ENCODE data around the gene ABI3BP.

The ABI3BP gene

GRCh38 chr3:100856821-100857220, 136.4 kb downstream of the ABI3BP start:
- Histone ChIP-seq H3K27me3 (ENCODE audit: insufficient read depth, low read length) (no peaks in the 10 kb centered on the region), H3K4me3 (ENCODE audit: low read depth, low read length, poor library complexity, severe bottlenecking) (no peak overlapping the region), H3K9me2 (ENCODE audit: low read depth, low read length) (no peaks in the 10 kb centered on the region), H3K9ac (ENCODE audit: low read length) (no peak overlapping the region), H3K27ac (ENCODE audit: low read depth, low read length, poor library complexity, severe bottlenecking) (no peak overlapping the region), H3K79me2 (ENCODE audit: insufficient read depth, low read length) (no peaks in the 10 kb centered on the region), H3K4me1 (ENCODE audit: insufficient read depth, low read length, severe bottlenecking) (no peaks in the 10 kb centered on the region), H3K4me2 (ENCODE audit: low read length) (no peak overlapping the region), H3F3A (ENCODE audit: insufficient read depth, low read length) (no peaks in the 10 kb centered on the region), H3K36me3 (ENCODE audit: insufficient read depth, low read length) (no peaks in the 10 kb centered on the region), H2AFZ (ENCODE audit: low read length) (no peak overlapping the region), H4K20me1 (ENCODE audit: insufficient read depth, low read length) (no peaks in the 10 kb centered on the region), H3K9me3 (ENCODE audit: low read length) (no peaks in the 10 kb centered on the region)
- TF ChIP-seq EZH2 (IDR thresholded peaks at IDR 0.05; ENCODE audit: borderline replicate concordance, low read length): no peak

GRCh38 chr3:100852840-100853239, 140.4 kb downstream of the ABI3BP start:
- H3K4me2 ChIP-seq (ENCODE audit: low read length): no peak overlapping the region
- no peaks in the 10 kb centered on the region for H3K9me3 ChIP-seq (ENCODE audit: low read length)
- no peaks in the 10 kb centered on the region for H3K36me3 ChIP-seq (ENCODE audit: insufficient read depth, low read length)
- no peaks in the 10 kb centered on the region for H4K20me1 ChIP-seq (ENCODE audit: insufficient read depth, low read length)
- H3K79me2 ChIP-seq (ENCODE audit: insufficient read depth, low read length): no peaks in the 10 kb centered on the region
- H3K9me2 ChIP-seq (ENCODE audit: low read depth, low read length): no peaks in the 10 kb centered on the region
- TF ChIP-seq EZH2 (IDR thresholded peaks at IDR 0.05; ENCODE audit: borderline replicate concordance, low read length) (no peak), CTCF (IDR thresholded peaks at IDR 0.05; ENCODE audit: low read length) (no peak)
- H3K4me3 ChIP-seq (ENCODE audit: low read depth, low read length, poor library complexity, severe bottlenecking): no peak overlapping the region
- H2AFZ ChIP-seq (ENCODE audit: low read length): no peak overlapping the region
- no peaks in the 10 kb centered on the region for H3K27me3 ChIP-seq (ENCODE audit: insufficient read depth, low read length)
- no peaks in the 10 kb centered on the region for H3F3A ChIP-seq (ENCODE audit: insufficient read depth, low read length)
- no peaks in the 10 kb centered on the region for H3K4me1 ChIP-seq (ENCODE audit: insufficient read depth, low read length, severe bottlenecking)
- H3K9ac ChIP-seq (ENCODE audit: low read length): no peak overlapping the region
- H3K27ac ChIP-seq (ENCODE audit: low read depth, low read length, poor library complexity, severe bottlenecking): no peak overlapping the region

- no peaks in the 10 kb centered on the region for H3K9me3 ChIP-seq (ENCODE audit: low read length)
- no peak overlapping the region for H3K27ac ChIP-seq (ENCODE audit: low read depth, low read length, poor library complexity, severe bottlenecking)
- no peaks in the 10 kb centered on the region for H3K79me2 ChIP-seq (ENCODE audit: insufficient read depth, low read length)
- H3K9ac ChIP-seq (ENCODE audit: low read length): no peak overlapping the region
- TF ChIP-seq EZH2 (IDR thresholded peaks at IDR 0.05; ENCODE audit: borderline replicate concordance, low read length) (no peak), CTCF (IDR thresholded peaks at IDR 0.05; ENCODE audit: low read length) (no peak)
- H3K9me2 ChIP-seq (ENCODE audit: low read depth, low read length): no peaks in the 10 kb centered on the region
- no peak overlapping the region for H2AFZ ChIP-seq (ENCODE audit: low read length)
- H3K27me3 ChIP-seq (ENCODE audit: insufficient read depth, low read length): no peaks in the 10 kb centered on the region
- no peak overlapping the region for H3K4me3 ChIP-seq (ENCODE audit: low read depth, low read length, poor library complexity, severe bottlenecking)
- no peaks in the 10 kb centered on the region for H3F3A ChIP-seq (ENCODE audit: insufficient read depth, low read length)
- H4K20me1 ChIP-seq (ENCODE audit: insufficient read depth, low read length): no peaks in the 10 kb centered on the region
- H3K4me2 ChIP-seq (ENCODE audit: low read length): no peak overlapping the region
- H3K4me1 ChIP-seq (ENCODE audit: insufficient read depth, low read length, severe bottlenecking): no peaks in the 10 kb centered on the region
- H3K36me3 ChIP-seq (ENCODE audit: insufficient read depth, low read length): no peaks in the 10 kb centered on the region
Measured at GRCh38 chr3:100850701-100851100, 142.5 kb downstream of the ABI3BP start.

GRCh38 chr3:100850156-100850555, 143.1 kb downstream of the ABI3BP start:
- H3K9me2 ChIP-seq (ENCODE audit: low read depth, low read length): no peaks in the 10 kb centered on the region
- H3K79me2 ChIP-seq (ENCODE audit: insufficient read depth, low read length): no peaks in the 10 kb centered on the region
- no peaks in the 10 kb centered on the region for H3K9me3 ChIP-seq (ENCODE audit: low read length)
- no peak overlapping the region for H3K4me2 ChIP-seq (ENCODE audit: low read length)
- no peak overlapping the region for H2AFZ ChIP-seq (ENCODE audit: low read length)
- H3F3A ChIP-seq (ENCODE audit: insufficient read depth, low read length): no peaks in the 10 kb centered on the region
- TF ChIP-seq EZH2 (IDR thresholded peaks at IDR 0.05; ENCODE audit: borderline replicate concordance, low read length): no peak
- no peak for TF ChIP-seq CTCF (IDR thresholded peaks at IDR 0.05; ENCODE audit: low read length)
- no peaks in the 10 kb centered on the region for H3K4me1 ChIP-seq (ENCODE audit: insufficient read depth, low read length, severe bottlenecking)
- no peaks in the 10 kb centered on the region for H3K36me3 ChIP-seq (ENCODE audit: insufficient read depth, low read length)
- H3K27ac ChIP-seq (ENCODE audit: low read depth, low read length, poor library complexity, severe bottlenecking): no peak overlapping the region
- no peak overlapping the region for H3K4me3 ChIP-seq (ENCODE audit: low read depth, low read length, poor library complexity, severe bottlenecking)
- H3K9ac ChIP-seq (ENCODE audit: low read length): no peak overlapping the region
- no peaks in the 10 kb centered on the region for H3K27me3 ChIP-seq (ENCODE audit: insufficient read depth, low read length)
- H4K20me1 ChIP-seq (ENCODE audit: insufficient read depth, low read length): no peaks in the 10 kb centered on the region

All from OCI-LY1 (cell line).